ENCODE measurements around the gene C14orf39.
"Not testable (repeated sequence)": the region's sequence is repeated elsewhere in the genome, so short reads cannot be mapped to it uniquely, and the experiment has no call there.

The C14orf39 gene

GRCh38 chr14:60482743-60483142 is 3.1 kb downstream of the C14orf39 start:
- ATAC-seq (ENCODE audit: low read depth) (peak; percentile 78; the same call in 2 of the 3 replicates), DNase-seq (ENCODE audit: low spot score) (no peak)
- H3K27ac ChIP-seq (ENCODE audit: poor library complexity, severe bottlenecking), result no peak overlapping the region
- H3K36me3 ChIP-seq (ENCODE audit: low read depth), result no peaks in the 10 kb centered on the region
- H3K4me3 ChIP-seq (ENCODE audit: severe bottlenecking), result no peak overlapping the region
- TF ChIP-seq, protein P1, sequence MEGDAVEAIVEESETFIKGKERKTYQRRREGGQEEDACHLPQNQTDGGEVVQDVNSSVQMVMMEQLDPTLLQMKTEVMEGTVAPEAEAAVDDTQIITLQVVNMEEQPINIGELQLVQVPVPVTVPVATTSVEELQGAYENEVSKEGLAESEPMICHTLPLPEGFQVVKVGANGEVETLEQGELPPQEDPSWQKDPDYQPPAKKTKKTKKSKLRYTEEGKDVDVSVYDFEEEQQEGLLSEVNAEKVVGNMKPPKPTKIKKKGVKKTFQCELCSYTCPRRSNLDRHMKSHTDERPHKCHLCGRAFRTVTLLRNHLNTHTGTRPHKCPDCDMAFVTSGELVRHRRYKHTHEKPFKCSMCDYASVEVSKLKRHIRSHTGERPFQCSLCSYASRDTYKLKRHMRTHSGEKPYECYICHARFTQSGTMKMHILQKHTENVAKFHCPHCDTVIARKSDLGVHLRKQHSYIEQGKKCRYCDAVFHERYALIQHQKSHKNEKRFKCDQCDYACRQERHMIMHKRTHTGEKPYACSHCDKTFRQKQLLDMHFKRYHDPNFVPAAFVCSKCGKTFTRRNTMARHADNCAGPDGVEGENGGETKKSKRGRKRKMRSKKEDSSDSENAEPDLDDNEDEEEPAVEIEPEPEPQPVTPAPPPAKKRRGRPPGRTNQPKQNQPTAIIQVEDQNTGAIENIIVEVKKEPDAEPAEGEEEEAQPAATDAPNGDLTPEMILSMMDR (IDR thresholded peaks at IDR 0.05; ENCODE audit: poor library complexity, severe bottlenecking), result no peak
- no peaks in the 10 kb centered on the region for H3K4me1 ChIP-seq (ENCODE audit: insufficient read depth, poor library complexity, severe bottlenecking)
- H3K27me3 ChIP-seq (ENCODE audit: insufficient read depth, poor library complexity, severe bottlenecking), result peaks cover 65% of the 10 kb centered on the region
- H3K9me3 ChIP-seq (ENCODE audit: severe bottlenecking), result no peaks in the 10 kb centered on the region

- not testable (repeated sequence) for H3K36me3 ChIP-seq (ENCODE audit: low read depth); H3K27ac ChIP-seq (ENCODE audit: poor library complexity, severe bottlenecking); ATAC-seq (ENCODE audit: low read depth); H3K4me1 ChIP-seq (ENCODE audit: insufficient read depth, poor library complexity, severe bottlenecking); H3K4me3 ChIP-seq (ENCODE audit: severe bottlenecking); DNase-seq (ENCODE audit: low spot score); H3K9me3 ChIP-seq (ENCODE audit: severe bottlenecking)
- H3K27me3 ChIP-seq (ENCODE audit: insufficient read depth, poor library complexity, severe bottlenecking), result peaks cover 58% of the 10 kb centered on the region
Measured at GRCh38 chr14:60480248-60480647, 5.6 kb downstream of the C14orf39 start.

DNA sequence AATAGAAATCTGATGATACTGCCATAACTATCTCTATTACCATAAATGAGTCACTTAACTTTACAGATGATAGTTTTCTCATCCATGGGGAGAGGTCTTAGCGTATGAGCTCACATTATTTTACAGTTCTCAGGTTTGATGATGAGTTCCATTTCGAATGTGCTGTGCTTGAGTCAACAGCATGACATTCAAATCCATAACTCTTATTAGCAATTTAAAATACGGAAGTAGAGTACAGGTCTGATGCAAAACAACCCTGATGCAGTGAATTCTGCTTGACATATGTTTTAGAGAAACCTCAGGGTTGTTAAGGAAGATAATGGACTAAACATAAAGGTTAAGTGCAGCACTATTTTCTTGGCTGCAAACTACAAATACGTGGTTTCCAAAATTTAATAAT is 30.0 kb downstream of the C14orf39 start:
- Histone ChIP-seq H3K4me3 (ENCODE audit: severe bottlenecking) (no peak overlapping the region), H3K27me3 (ENCODE audit: insufficient read depth, poor library complexity, severe bottlenecking) (peaks cover 68% of the 10 kb centered on the region), H3K27ac (ENCODE audit: poor library complexity, severe bottlenecking) (no peak overlapping the region), H3K9me3 (ENCODE audit: severe bottlenecking) (no peaks in the 10 kb centered on the region), H3K4me1 (ENCODE audit: insufficient read depth, poor library complexity, severe bottlenecking) (no peaks in the 10 kb centered on the region), H3K36me3 (ENCODE audit: low read depth) (no peaks in the 10 kb centered on the region)
- TF ChIP-seq, protein P1 (IDR thresholded peaks at IDR 0.05; ENCODE audit: poor library complexity, severe bottlenecking), result no peak
- ATAC-seq (ENCODE audit: low read depth), result no peak
- DNase-seq (ENCODE audit: low spot score), result no peak

DNA sequence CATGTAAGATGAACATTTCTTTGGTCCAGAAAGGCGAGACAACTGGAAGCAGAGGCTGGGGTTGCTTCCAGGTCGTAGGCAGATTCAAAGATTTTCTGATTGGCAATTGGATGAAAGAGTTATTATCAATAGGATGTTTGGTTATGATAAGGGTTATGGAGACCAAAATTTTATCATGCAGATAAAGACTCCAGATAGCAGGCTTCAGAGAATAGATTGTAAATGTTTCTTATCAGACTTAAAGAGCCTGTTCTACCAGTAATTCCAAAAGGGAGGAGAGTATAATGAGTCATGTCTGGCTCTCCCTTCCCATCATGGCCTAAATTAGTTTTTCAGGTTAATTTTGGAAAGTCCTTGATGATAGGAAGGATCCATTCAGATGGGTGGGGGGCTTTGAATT is 55.6 kb downstream of the C14orf39 start:
- H3K36me3 ChIP-seq (ENCODE audit: low read depth), result no peaks in the 10 kb centered on the region
- no peak for ATAC-seq (ENCODE audit: low read depth)
- no peaks in the 10 kb centered on the region for H3K4me1 ChIP-seq (ENCODE audit: insufficient read depth, poor library complexity, severe bottlenecking)
- H3K27me3 ChIP-seq (ENCODE audit: insufficient read depth, poor library complexity, severe bottlenecking), result peaks cover 8% of the 10 kb centered on the region
- no peaks in the 10 kb centered on the region for H3K9me3 ChIP-seq (ENCODE audit: severe bottlenecking)
- H3K27ac ChIP-seq (ENCODE audit: poor library complexity, severe bottlenecking), result no peak overlapping the region
- TF ChIP-seq, protein P1 (IDR thresholded peaks at IDR 0.05; ENCODE audit: poor library complexity, severe bottlenecking), result no peak
- no peak overlapping the region for H3K4me3 ChIP-seq (ENCODE audit: severe bottlenecking)
- DNase-seq (ENCODE audit: low spot score), result no peak

- DNase-seq (ENCODE audit: low spot score) (no peak), ATAC-seq (ENCODE audit: low read depth) (no peak)
- no peak overlapping the region for H3K27ac ChIP-seq (ENCODE audit: poor library complexity, severe bottlenecking)
Measured at GRCh38 chr14:60420050-60420449, 65.8 kb downstream of the C14orf39 start.

GRCh38 chr14:60397550-60397949 is 88.3 kb downstream of the C14orf39 start:
- not testable (repeated sequence) for H3K36me3 ChIP-seq (ENCODE audit: low read depth); H3K9me3 ChIP-seq (ENCODE audit: severe bottlenecking); ATAC-seq (ENCODE audit: low read depth); H3K4me1 ChIP-seq (ENCODE audit: insufficient read depth, poor library complexity, severe bottlenecking); H3K27ac ChIP-seq (ENCODE audit: poor library complexity, severe bottlenecking); DNase-seq (ENCODE audit: low spot score); H3K4me3 ChIP-seq (ENCODE audit: severe bottlenecking)
- H3K27me3 ChIP-seq (ENCODE audit: insufficient read depth, poor library complexity, severe bottlenecking), result peaks cover 11% of the 10 kb centered on the region

More at GRCh38 chr14:60420050-60420449, 65.8 kb downstream of the C14orf39 start:
- Histone ChIP-seq H3K27me3 (ENCODE audit: insufficient read depth, poor library complexity, severe bottlenecking) (no peaks in the 10 kb centered on the region), H3K9me3 (ENCODE audit: severe bottlenecking) (no peaks in the 10 kb centered on the region), H3K36me3 (ENCODE audit: low read depth) (no peaks in the 10 kb centered on the region), H3K4me1 (ENCODE audit: insufficient read depth, poor library complexity, severe bottlenecking) (no peaks in the 10 kb centered on the region), H3K4me3 (ENCODE audit: severe bottlenecking) (no peak overlapping the region)
- TF ChIP-seq, protein P1 (IDR thresholded peaks at IDR 0.05; ENCODE audit: poor library complexity, severe bottlenecking), result no peak
